PC-3 (cell line): Measurements from ENCODE around the gene UMAD1. TPM values are rescaled to one million over a fixed set of nuclear protein-coding genes. Genes with fewer than 3 reads are reported as not detected.

Experiments
- ATAC-seq: fragments of 200-7000 bp; cut with Tn5 transposase; 2 replicates; pipeline ENCODE4 v1.9.1; 2020; ENCODE audit warnings: mild to moderate bottlenecking, moderate library complexity
- BruUV-seq: library from RNA; stranded (reverse); fragments of 400-500 nt; replicated peaks from 2 replicates; lab custom pipeline; 2021; lab: Mats Ljungman, UMichigan
- CTCF ChIA-PET: fragments of 300-600 bp; sonication (Branson Sonifier 250); formaldehyde crosslinking; loops from one replicate; lab custom pipeline; 2022; ENCODE audit warnings: antibody characterized with exemption; lab: Charles Lee
- POLR2A ChIA-PET: fragments of 300-600 bp; sonication (Branson Sonifier 250); formaldehyde crosslinking; loops from one replicate; lab custom pipeline; 2022; ENCODE audit warnings: antibody characterized with exemption; ENCODE audit not compliant: unreplicated experiment; lab: Charles Lee
- DNase-seq: peaks from one replicate; pipeline ENCODE4 v3.0.0-alpha.2; 2015
- H2AFZ ChIP-seq: fragments of 300-600 bp; sonication (generic); 2 replicates; pipeline ENCODE4 v1.6.0; 2016; ENCODE audit warnings: antibody characterized with exemption, low read length
- H3F3A ChIP-seq: fragments of 300-600 bp; sonication (generic); one replicate; pipeline ENCODE4 v1.6.0; 2017; ENCODE audit warnings: antibody characterized with exemption, low read length, control low read depth, mild to moderate bottlenecking; ENCODE audit not compliant: unreplicated experiment
- H3K27ac ChIP-seq: fragments of 300-600 bp; sonication (generic); 2 replicates; pipeline ENCODE4 v1.5.1; 2016; ENCODE audit warnings: mild to moderate bottlenecking, low read length
- H3K27me3 ChIP-seq: fragments of 300-600 bp; sonication (generic); 2 replicates; pipeline ENCODE4 v1.6.1; 2016; ENCODE audit warnings: low read length, mixed read lengths
- H3K36me3 ChIP-seq: fragments of 300-600 bp; sonication (generic); 2 replicates; pipeline ENCODE4 v1.6.1; 2016; ENCODE audit warnings: low read depth, mixed run types, low read length, mixed read lengths
- H3K4me1 ChIP-seq: fragments of 300-600 bp; sonication (generic); 2 replicates; pipeline ENCODE4 v1.5.1; 2016; ENCODE audit warnings: low read length; ENCODE audit not compliant: insufficient read depth
- H3K4me2 ChIP-seq: fragments of 300-600 bp; sonication (generic); 2 replicates; pipeline ENCODE4 v1.6.0; 2016; ENCODE audit warnings: low read length
- H3K4me3 ChIP-seq: fragments of 300-600 bp; sonication (generic); 2 replicates; pipeline ENCODE4 v1.5.1; 2016; ENCODE audit warnings: mild to moderate bottlenecking, low read length, mixed read lengths
- H3K79me2 ChIP-seq: fragments of 300-600 bp; sonication (generic); 2 replicates; pipeline ENCODE4 v1.6.1; 2017; ENCODE audit warnings: low read length, mixed read lengths
- H3K9ac ChIP-seq: fragments of 300-600 bp; sonication (generic); 2 replicates; pipeline ENCODE4 v1.6.0; 2016; ENCODE audit warnings: mild to moderate bottlenecking, low read length
- H3K9me2 ChIP-seq: fragments of 300-600 bp; sonication (generic); replicated peaks from 2 replicates; pipeline ENCODE4 v1.6.1; 2016; ENCODE audit warnings: mixed run types, low read length, mixed read lengths
- H3K9me3 ChIP-seq: fragments of 300-600 bp; sonication (generic); 2 replicates; pipeline ENCODE4 v1.6.1; 2016; ENCODE audit warnings: low read length, mixed read lengths
- H4K20me1 ChIP-seq: fragments of 300-600 bp; sonication (generic); 2 replicates; pipeline ENCODE4 v1.6.1; 2016; ENCODE audit warnings: low read length, mixed read lengths
- CTCF ChIP-seq: fragments of 300-600 bp; sonication (generic); conservative IDR thresholded peaks from 2 replicates; pipeline ENCODE4 v1.5.1; 2017; ENCODE audit warnings: antibody characterized with exemption, low read depth, mild to moderate bottlenecking, low read length
- EZH2 ChIP-seq: fragments of 300-600 bp; sonication (generic); IDR thresholded peaks from one replicate; pipeline ENCODE4 v1.6.1; 2017; ENCODE audit warnings: antibody characterized with exemption, mild to moderate bottlenecking, low read length; ENCODE audit not compliant: unreplicated experiment
- EZH2phosphoT487 ChIP-seq: fragments of 300-600 bp; sonication (generic); IDR thresholded peaks from 2 replicates; pipeline ENCODE4 v1.6.1; 2018; ENCODE audit warnings: mild to moderate bottlenecking, antibody characterized with exemption, low read length, borderline replicate concordance
- intact Hi-C: fragments of 100-400 bp; cut with micrococcal nuclease; formaldehyde crosslinking; loops from 2 replicates; pipeline ENCODE4 v1.9.0; 2023
- total RNA-seq: library from RNA; depleted of rRNA; stranded (reverse); fragments of >200 nt; gene quantifications from 2 replicates; pipeline ENCODE4 v1.2.3, GENCODE V29; 2014

The UMAD1 gene
- total RNA-seq, 1 experiment from 2014 or later: 8.9 TPM

GRCh38 chr7:7612519-7612918 lies 28.0 kb upstream of the UMAD1 start:
- CTCF ChIA-PET: no interaction called here
- Histone ChIP-seq H3K36me3 (no peaks in the 10 kb centered on the region), H3K9ac (no peak overlapping the region), H3K27me3 (no peaks in the 10 kb centered on the region), H3K27ac (no peak overlapping the region), H3F3A (no peaks in the 10 kb centered on the region), H3K9me2 (no peaks in the 10 kb centered on the region), H3K4me1 (no peaks in the 10 kb centered on the region), H2AFZ (no peak overlapping the region), H4K20me1 (no peaks in the 10 kb centered on the region), H3K79me2 (no peaks in the 10 kb centered on the region), H3K9me3 (no peaks in the 10 kb centered on the region), H3K4me3 (no peak overlapping the region), H3K4me2 (no peak overlapping the region)
- DNase-seq (no peak), ATAC-seq (no peak)
- POLR2A ChIA-PET: no interaction called here
- intact Hi-C loops: no loop called here
- BruUV-seq: no TSS peak
- TF ChIP-seq EZH2 (no peak), EZH2phosphoT487 (no peak), CTCF (no peak)

DNA sequence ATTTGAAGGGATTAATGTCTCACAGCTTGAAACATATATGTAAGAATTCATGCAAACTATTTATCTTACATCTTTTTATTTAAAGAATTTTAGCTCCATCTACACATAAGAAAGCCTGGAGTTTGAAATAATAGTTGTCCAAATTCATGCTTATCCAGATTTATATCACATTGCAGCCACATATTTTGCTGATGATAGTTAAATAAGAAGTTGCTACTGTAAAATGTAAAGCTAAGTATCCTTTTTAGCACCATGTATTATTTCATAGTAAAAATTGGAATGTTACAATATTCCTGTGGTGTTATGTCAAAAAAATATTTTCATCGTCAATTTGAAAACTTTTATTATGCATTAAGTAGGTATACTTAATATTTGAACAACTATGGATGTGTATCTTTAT lies 27.3 kb upstream of the UMAD1 start:
- DNase-seq: no peak

More for the DNA sequence above, 27.3 kb upstream of the UMAD1 start:
- CTCF ChIA-PET: no interaction called here
- intact Hi-C loops: no loop called here
- H2AFZ ChIP-seq: no peak overlapping the region
- H3K4me2 ChIP-seq: no peak overlapping the region
- no peaks in the 10 kb centered on the region for H3K36me3 ChIP-seq
- no peak for ATAC-seq
- H3K79me2 ChIP-seq: no peaks in the 10 kb centered on the region
- no peaks in the 10 kb centered on the region for H3K9me2 ChIP-seq
- H3F3A ChIP-seq: no peaks in the 10 kb centered on the region
- no peaks in the 10 kb centered on the region for H4K20me1 ChIP-seq
- no TSS peak for BruUV-seq
- no peak overlapping the region for H3K27ac ChIP-seq
- no peaks in the 10 kb centered on the region for H3K27me3 ChIP-seq
- H3K4me3 ChIP-seq: no peak overlapping the region
- no peaks in the 10 kb centered on the region for H3K9me3 ChIP-seq
- no peak overlapping the region for H3K9ac ChIP-seq
- H3K4me1 ChIP-seq: no peaks in the 10 kb centered on the region
- no peak for TF ChIP-seq CTCF
- POLR2A ChIA-PET: interaction anchor here (0.7 kb wide), 1 partner anchor 19 kb away, joined by 3 read pairs; no protein-coding TSS in a partner anchor
